Hepatocyte (in vitro differentiated cells): ENCODE data around the gene DMRT1.

Experiments used
- EZH2 ChIP-seq: fragments of 200-600 bp; sonication (generic); IDR thresholded peaks from 2 replicates; pipeline ENCODE4 v1.6.1; 2016; ENCODE audit warnings: antibody characterized with exemption, mild to moderate bottlenecking, borderline replicate concordance
- TF ChIP-seq, protein P1 (sequence below): fragments of 200-600 bp; sonication (generic); IDR thresholded peaks from 2 replicates; pipeline ENCODE4 v1.5.1; 2016; ENCODE audit warnings: antibody characterized with exemption, mild to moderate bottlenecking; ENCODE audit not compliant: poor library complexity

DNA sequence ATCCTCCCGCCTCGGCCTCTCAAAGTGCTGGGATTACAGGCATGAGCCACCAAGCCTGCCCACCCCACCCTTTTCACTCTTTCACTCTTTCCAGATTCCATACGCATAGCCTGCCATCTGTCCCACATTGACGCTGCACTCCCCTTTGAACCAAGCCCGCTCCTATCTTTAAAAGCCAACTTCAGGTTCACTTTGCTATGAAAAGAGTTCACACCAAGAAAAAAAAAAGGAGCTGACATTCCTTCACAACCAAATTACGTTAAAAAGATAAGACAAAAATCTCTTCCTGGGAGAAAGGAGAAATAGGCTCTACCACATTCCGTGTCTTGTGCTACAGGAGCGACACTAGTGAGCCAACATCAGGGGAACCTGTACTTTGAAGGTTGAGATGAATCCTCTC is 41.5 kb downstream of the DMRT1 start:
- no peak for TF ChIP-seq EZH2
- TF ChIP-seq, protein P1, sequence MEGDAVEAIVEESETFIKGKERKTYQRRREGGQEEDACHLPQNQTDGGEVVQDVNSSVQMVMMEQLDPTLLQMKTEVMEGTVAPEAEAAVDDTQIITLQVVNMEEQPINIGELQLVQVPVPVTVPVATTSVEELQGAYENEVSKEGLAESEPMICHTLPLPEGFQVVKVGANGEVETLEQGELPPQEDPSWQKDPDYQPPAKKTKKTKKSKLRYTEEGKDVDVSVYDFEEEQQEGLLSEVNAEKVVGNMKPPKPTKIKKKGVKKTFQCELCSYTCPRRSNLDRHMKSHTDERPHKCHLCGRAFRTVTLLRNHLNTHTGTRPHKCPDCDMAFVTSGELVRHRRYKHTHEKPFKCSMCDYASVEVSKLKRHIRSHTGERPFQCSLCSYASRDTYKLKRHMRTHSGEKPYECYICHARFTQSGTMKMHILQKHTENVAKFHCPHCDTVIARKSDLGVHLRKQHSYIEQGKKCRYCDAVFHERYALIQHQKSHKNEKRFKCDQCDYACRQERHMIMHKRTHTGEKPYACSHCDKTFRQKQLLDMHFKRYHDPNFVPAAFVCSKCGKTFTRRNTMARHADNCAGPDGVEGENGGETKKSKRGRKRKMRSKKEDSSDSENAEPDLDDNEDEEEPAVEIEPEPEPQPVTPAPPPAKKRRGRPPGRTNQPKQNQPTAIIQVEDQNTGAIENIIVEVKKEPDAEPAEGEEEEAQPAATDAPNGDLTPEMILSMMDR, result no peak
